HG02588 (cell line): Measurements from ENCODE around the gene TSPAN11.

Source experiments
- ATAC-seq: cut with Tn5 transposase; IDR thresholded peaks from one replicate; pipeline ENCODE4 v1.9.1; 2021; ENCODE audit warnings: mild to moderate bottlenecking, moderate library complexity; ENCODE audit not compliant: unreplicated experiment

The TSPAN11 gene

GRCh38 chr12:30977537-30978349 is 51.2 kb downstream of the TSPAN11 start:
- no peak for ATAC-seq

GRCh38 chr12:30978639-30979038 is 52.1 kb downstream of the TSPAN11 start:
- ATAC-seq = no peak

- ATAC-seq = no peak
Observed at GRCh38 chr12:30979371-30980259, 53.1 kb downstream of the TSPAN11 start.

- no peak for ATAC-seq
Observed at GRCh38 chr12:30980955-30981662, 54.6 kb downstream of the TSPAN11 start.

- no peak for ATAC-seq
Observed at GRCh38 chr12:30982413-30982812, 55.9 kb downstream of the TSPAN11 start.

- ATAC-seq = peak; percentile 56
Observed at GRCh38 chr12:30985814-30986452, 59.4 kb downstream of the TSPAN11 start.

GRCh38 chr12:30988086-30988485 is 61.5 kb downstream of the TSPAN11 start:
- no peak for ATAC-seq

- ATAC-seq = no peak
Observed at GRCh38 chr12:30988646-30989286, 62.2 kb downstream of the TSPAN11 start.

- no peak for ATAC-seq
Observed at GRCh38 chr12:30989754-30990153, 63.2 kb downstream of the TSPAN11 start.

- ATAC-seq = no peak
Observed at GRCh38 chr12:30990316-30990715, 63.8 kb downstream of the TSPAN11 start.

- ATAC-seq = no peak
Observed at GRCh38 chr12:30990776-30991175, 64.2 kb downstream of the TSPAN11 start.

- no peak for ATAC-seq
Observed at GRCh38 chr12:30991466-30991865, 64.9 kb downstream of the TSPAN11 start.

- no peak for ATAC-seq
Observed at GRCh38 chr12:30992381-30992780, 65.8 kb downstream of the TSPAN11 start.

GRCh38 chr12:30993766-30994165 is 67.2 kb downstream of the TSPAN11 start:
- ATAC-seq = no peak

GRCh38 chr12:30994274-30994673 is 67.7 kb downstream of the TSPAN11 start:
- ATAC-seq = no peak

- no peak for ATAC-seq
Observed at GRCh38 chr12:30996255-30996654, 69.7 kb downstream of the TSPAN11 start.

- ATAC-seq = no peak
Observed at GRCh38 chr12:30996752-30997151, 70.2 kb downstream of the TSPAN11 start.

- no peak for ATAC-seq
Observed at GRCh38 chr12:30997685-30998440, 71.3 kb downstream of the TSPAN11 start.

- ATAC-seq = no peak
Observed at GRCh38 chr12:30999011-30999410, 72.5 kb downstream of the TSPAN11 start.

- no peak for ATAC-seq
Observed at GRCh38 chr12:30999723-31000122, 73.2 kb downstream of the TSPAN11 start.
